Liver (tissue), 9 donors: ENCODE results near the gene GALNT6. TPM values are rescaled to one million over a fixed set of nuclear protein-coding genes. Genes with fewer than 3 reads are reported as not detected.

ENCODE experiments used
- DNase-seq: peaks from one replicate; pipeline ENCODE4 v3.0.0-alpha.2; 2017; ENCODE audit warnings: low spot score
- H3K27ac ChIP-seq, 2 donors: one replicate each; pipeline ENCODE4 v1.7.0; 2013; ENCODE audit warnings: inconsistent platforms in 2 of 2, low read length in 2 of 2, control low read depth in 1 of 2, low read depth in 1 of 2, mild to moderate bottlenecking in 1 of 2
- H3K27me3 ChIP-seq, 4 donors: one replicate each; pipeline versions ENCODE4 v1.6.1 to v1.7.0; 2013; ENCODE audit warnings: low read length in 3 of 4, inconsistent platforms in 1 of 4, mild to moderate bottlenecking in 1 of 4, moderate library complexity in 1 of 4; ENCODE audit not compliant: control insufficient read depth in 4 of 4, insufficient read depth in 4 of 4
- H3K36me3 ChIP-seq, 4 donors: one replicate each; pipeline versions ENCODE4 v1.6.1 to v1.7.0; 2013; ENCODE audit warnings: low read length in 3 of 4, mild to moderate bottlenecking in 3 of 4, low read depth in 1 of 4, moderate library complexity in 1 of 4; ENCODE audit not compliant: control insufficient read depth in 4 of 4, insufficient read depth in 3 of 4
- H3K4me1 ChIP-seq, 4 donors: one replicate each; pipeline versions ENCODE4 v1.6.1 to v1.7.0; 2013; ENCODE audit warnings: low read length in 3 of 4, mild to moderate bottlenecking in 3 of 4, moderate library complexity in 1 of 4; ENCODE audit not compliant: control insufficient read depth in 4 of 4, insufficient read depth in 4 of 4
- H3K4me3 ChIP-seq, 3 donors: one replicate each; pipeline versions ENCODE4 v1.6.1 to v1.7.0; 2013; ENCODE audit warnings: low read length in 3 of 3, control low read depth in 1 of 3, low read depth in 1 of 3, mild to moderate bottlenecking in 1 of 3
- H3K9ac ChIP-seq, 2 donors: one replicate each; pipeline ENCODE4 v1.7.0; 2013; ENCODE audit warnings: low read length in 2 of 2, mild to moderate bottlenecking in 2 of 2, moderate library complexity in 2 of 2, control low read depth in 1 of 2, low read depth in 1 of 2
- H3K9me3 ChIP-seq, 4 donors: one replicate each; pipeline versions ENCODE4 v1.6.1 to v1.7.0; 2013; ENCODE audit warnings: low read length in 3 of 4; ENCODE audit not compliant: control insufficient read depth in 4 of 4
- ATF3 ChIP-seq: IDR thresholded peaks from 2 replicates; pipeline ENCODE4 v1.6.1; 2016; ENCODE audit warnings: antibody characterized with exemption
- CTCF ChIP-seq: fragments of 150-350 bp; IDR thresholded peaks from 2 replicates; pipeline ENCODE4 v1.5.1; 2017; ENCODE audit warnings: improper control_type of control experiment, low read depth, low read length; ENCODE audit not compliant: missing input control
- EGR1 ChIP-seq, 2 donors: IDR thresholded peaks; 2 replicates each; pipeline ENCODE4 v1.6.1; 2016 to 2018; ENCODE audit warnings: antibody characterized with exemption in 2 of 2, low read depth in 2 of 2
- FOXA1 ChIP-seq: IDR thresholded peaks from 2 replicates; pipeline ENCODE4 v1.6.1; 2016; ENCODE audit warnings: antibody characterized with exemption
- FOXA2 ChIP-seq: IDR thresholded peaks from 2 replicates; pipeline ENCODE4 v1.6.1; 2016; ENCODE audit warnings: antibody characterized with exemption
- GABPA ChIP-seq, 2 donors: IDR thresholded peaks in 1 of 2; conservative IDR thresholded peaks in 1 of 2; 2 replicates each; pipeline ENCODE4 v1.6.1; 2016; ENCODE audit warnings: antibody characterized with exemption in 2 of 2, mild to moderate bottlenecking in 1 of 2, moderate library complexity in 1 of 2
- HNF4A ChIP-seq, 2 donors: conservative IDR thresholded peaks; 2 replicates each; pipeline ENCODE4 v1.6.1; 2016; ENCODE audit warnings: antibody characterized with exemption in 2 of 2, mild to moderate bottlenecking in 2 of 2
- HNF4G ChIP-seq: IDR thresholded peaks from 2 replicates; pipeline ENCODE4 v1.6.1; 2016; ENCODE audit warnings: antibody characterized with exemption
- MAX ChIP-seq: IDR thresholded peaks from 2 replicates; pipeline ENCODE4 v1.6.1; 2016; ENCODE audit warnings: antibody characterized with exemption
- NR2F2 ChIP-seq: IDR thresholded peaks from 2 replicates; pipeline ENCODE4 v1.6.1; 2016; ENCODE audit warnings: antibody characterized with exemption
- RAD21 ChIP-seq, 2 donors: IDR thresholded peaks; 2 replicates each; pipeline ENCODE4 v1.6.1; 2016; ENCODE audit warnings: antibody characterized with exemption in 2 of 2, mild to moderate bottlenecking in 2 of 2
- RXRA ChIP-seq, 2 donors: IDR thresholded peaks; 2 replicates each; pipeline ENCODE4 v1.6.1; 2017 to 2018; ENCODE audit warnings: antibody characterized with exemption in 2 of 2, mild to moderate bottlenecking in 1 of 2
- SP1 ChIP-seq: IDR thresholded peaks from 2 replicates; pipeline ENCODE4 v1.6.1; 2018; ENCODE audit warnings: antibody characterized with exemption, mild to moderate bottlenecking
- TAF1 ChIP-seq: conservative IDR thresholded peaks from 2 replicates; pipeline ENCODE4 v1.6.1; 2016; ENCODE audit warnings: antibody characterized with exemption, mild to moderate bottlenecking
- YY1 ChIP-seq: IDR thresholded peaks from 2 replicates; pipeline ENCODE4 v1.6.1; 2016; ENCODE audit warnings: antibody characterized with exemption, mild to moderate bottlenecking
- WGBS: extraction: QIAGEN DNeasy Blood & Tissue Kit; methylation state at CpG from one replicate; pipeline ENCODE4 v1.1.7; 2013; 5-methylcytosine and 5-hydroxymethylcytosine counted together
- polyA plus RNA-seq, 2 donors: library from polyadenylated mRNA; stranded (reverse) in 1 of 2; unstranded in 1 of 2; fragments of 200-250 nt in 1 of 2; fragments of >200 nt in 1 of 2; fragmentation: Nextera tagmentation in 1 of 2; extraction: Ambion mirVana in 1 of 2; gene quantifications; one replicate each; pipeline versions ENCODE4 v1.2.1 to v1.2.3, GENCODE V29; 2013 to 2015
- total RNA-seq, 2 donors: library from RNA; depleted of rRNA; stranded (reverse); fragments of >200 nt; gene quantifications; one replicate each; pipeline ENCODE4 v1.2.3, GENCODE V29; 2014
- TF ChIP-seq, protein P1 (sequence below): IDR thresholded peaks from 2 replicates; pipeline ENCODE4 v1.6.1; 2016; ENCODE audit warnings: antibody characterized with exemption, mild to moderate bottlenecking
- TF ChIP-seq, protein P2 (sequence below): IDR thresholded peaks from 2 replicates; pipeline ENCODE4 v1.6.1; 2016; ENCODE audit warnings: antibody characterized with exemption
- donor health status: healthy.
- donor health status: healthy.
- donor health status: healthy.
- donor health status: healthy.
- donor health status: healthy.

Gene GALNT6
- total and polyA plus RNA-seq, 4 donors, result 0.40 to 24.1 (median 1.2) TPM

GRCh38 chr12:51424662-51425539 is 33.7 kb upstream of the GALNT6 start, which contains the start of gene SLC4A8:
Gene SLC4A8, plus strand, starts transcription at chr12:51424831. Its CDS starts 157 bp downstream, at chr12:51424988.
- H3K27ac ChIP-seq, result no peak within 1 kb of the TSS
- H3K4me3 ChIP-seq, result peak within 1 kb of the TSS in 2 of 3 donors; percentile 33 to 52
- WGBS, result 4% methylated on average over 73 of the region's 73 CpGs
- peaks cover 0 to 5% (median 3%) of the 10 kb centered on the region in 4 donors for H3K4me1 ChIP-seq
- H3K9ac ChIP-seq, result no peak within 1 kb of the TSS
- H3K36me3 ChIP-seq, result no peaks in the 10 kb centered on the region
- peak; percentile 86 for DNase-seq
- TF ChIP-seq HNF4A (conservative IDR thresholded peaks at IDR 0.05), result peak in 1 of 2 donors; percentile 12
- peak; percentile 36 for TF ChIP-seq CTCF
- no peak for TF ChIP-seq FOXA1
- TF ChIP-seq RAD21 (IDR thresholded peaks at IDR 0.05), result peak; percentile 67 to 83
- TF ChIP-seq RXRA (IDR thresholded peaks at IDR 0.05), result peak in 1 of 2 donors; percentile 44
- H3K27me3 ChIP-seq, result no peaks in the 10 kb centered on the region
- H3K9me3 ChIP-seq, result no peaks in the 10 kb centered on the region

GRCh38 chr12:51424094-51424661 is 33.0 kb upstream of the GALNT6 start:
- peaks cover 0 to 5% (median 3%) of the 10 kb centered on the region in 4 donors for H3K4me1 ChIP-seq
- H3K27me3 ChIP-seq, result no peaks in the 10 kb centered on the region
- 32% methylated on average over 10 of the region's 10 CpGs for WGBS
- no peak overlapping the region for H3K27ac ChIP-seq
- DNase-seq, result no peak
- H3K9me3 ChIP-seq, result no peaks in the 10 kb centered on the region
- TF ChIP-seq NR2F2 (no peak), RXRA (IDR thresholded peaks at IDR 0.05) (no peak), TAF1 (no peak), CTCF (no peak), HNF4A (conservative IDR thresholded peaks at IDR 0.05) (no peak), EGR1 (IDR thresholded peaks at IDR 0.05; ENCODE audit: low read depth in 2 of 2) (no peak), FOXA1 (no peak), SP1 (no peak), HNF4G (no peak), ATF3 (no peak), MAX (no peak), GABPA (IDR thresholded peaks at IDR 0.05 in 1 of 2, conservative IDR thresholded peaks at IDR 0.05 in 1 of 2) (no peak), YY1 (no peak), FOXA2 (no peak)
- TF ChIP-seq, protein P1, sequence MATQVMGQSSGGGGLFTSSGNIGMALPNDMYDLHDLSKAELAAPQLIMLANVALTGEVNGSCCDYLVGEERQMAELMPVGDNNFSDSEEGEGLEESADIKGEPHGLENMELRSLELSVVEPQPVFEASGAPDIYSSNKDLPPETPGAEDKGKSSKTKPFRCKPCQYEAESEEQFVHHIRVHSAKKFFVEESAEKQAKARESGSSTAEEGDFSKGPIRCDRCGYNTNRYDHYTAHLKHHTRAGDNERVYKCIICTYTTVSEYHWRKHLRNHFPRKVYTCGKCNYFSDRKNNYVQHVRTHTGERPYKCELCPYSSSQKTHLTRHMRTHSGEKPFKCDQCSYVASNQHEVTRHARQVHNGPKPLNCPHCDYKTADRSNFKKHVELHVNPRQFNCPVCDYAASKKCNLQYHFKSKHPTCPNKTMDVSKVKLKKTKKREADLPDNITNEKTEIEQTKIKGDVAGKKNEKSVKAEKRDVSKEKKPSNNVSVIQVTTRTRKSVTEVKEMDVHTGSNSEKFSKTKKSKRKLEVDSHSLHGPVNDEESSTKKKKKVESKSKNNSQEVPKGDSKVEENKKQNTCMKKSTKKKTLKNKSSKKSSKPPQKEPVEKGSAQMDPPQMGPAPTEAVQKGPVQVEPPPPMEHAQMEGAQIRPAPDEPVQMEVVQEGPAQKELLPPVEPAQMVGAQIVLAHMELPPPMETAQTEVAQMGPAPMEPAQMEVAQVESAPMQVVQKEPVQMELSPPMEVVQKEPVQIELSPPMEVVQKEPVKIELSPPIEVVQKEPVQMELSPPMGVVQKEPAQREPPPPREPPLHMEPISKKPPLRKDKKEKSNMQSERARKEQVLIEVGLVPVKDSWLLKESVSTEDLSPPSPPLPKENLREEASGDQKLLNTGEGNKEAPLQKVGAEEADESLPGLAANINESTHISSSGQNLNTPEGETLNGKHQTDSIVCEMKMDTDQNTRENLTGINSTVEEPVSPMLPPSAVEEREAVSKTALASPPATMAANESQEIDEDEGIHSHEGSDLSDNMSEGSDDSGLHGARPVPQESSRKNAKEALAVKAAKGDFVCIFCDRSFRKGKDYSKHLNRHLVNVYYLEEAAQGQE, result no peak
- TF ChIP-seq, protein P2, sequence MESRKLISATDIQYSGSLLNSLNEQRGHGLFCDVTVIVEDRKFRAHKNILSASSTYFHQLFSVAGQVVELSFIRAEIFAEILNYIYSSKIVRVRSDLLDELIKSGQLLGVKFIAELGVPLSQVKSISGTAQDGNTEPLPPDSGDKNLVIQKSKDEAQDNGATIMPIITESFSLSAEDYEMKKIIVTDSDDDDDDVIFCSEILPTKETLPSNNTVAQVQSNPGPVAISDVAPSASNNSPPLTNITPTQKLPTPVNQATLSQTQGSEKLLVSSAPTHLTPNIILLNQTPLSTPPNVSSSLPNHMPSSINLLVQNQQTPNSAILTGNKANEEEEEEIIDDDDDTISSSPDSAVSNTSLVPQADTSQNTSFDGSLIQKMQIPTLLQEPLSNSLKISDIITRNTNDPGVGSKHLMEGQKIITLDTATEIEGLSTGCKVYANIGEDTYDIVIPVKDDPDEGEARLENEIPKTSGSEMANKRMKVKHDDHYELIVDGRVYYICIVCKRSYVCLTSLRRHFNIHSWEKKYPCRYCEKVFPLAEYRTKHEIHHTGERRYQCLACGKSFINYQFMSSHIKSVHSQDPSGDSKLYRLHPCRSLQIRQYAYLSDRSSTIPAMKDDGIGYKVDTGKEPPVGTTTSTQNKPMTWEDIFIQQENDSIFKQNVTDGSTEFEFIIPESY, result no peak
- H3K9ac ChIP-seq, result no peak overlapping the region
- H3K4me3 ChIP-seq, result peak overlapping the region in 1 of 3 donors; percentile 52
- no peaks in the 10 kb centered on the region for H3K36me3 ChIP-seq
